Fibroblast of skin of right biceps (primary cell): ENCODE measurements around the gene DTNA.
"Not testable (repeated sequence)": the region's sequence is repeated elsewhere in the genome, so short reads cannot be mapped to it uniquely, and the experiment has no call there.

ENCODE experiments used
- DNase-seq: peaks from one replicate; pipeline ENCODE4 v3.0.0-alpha.2; 2013

DTNA gene

DNA sequence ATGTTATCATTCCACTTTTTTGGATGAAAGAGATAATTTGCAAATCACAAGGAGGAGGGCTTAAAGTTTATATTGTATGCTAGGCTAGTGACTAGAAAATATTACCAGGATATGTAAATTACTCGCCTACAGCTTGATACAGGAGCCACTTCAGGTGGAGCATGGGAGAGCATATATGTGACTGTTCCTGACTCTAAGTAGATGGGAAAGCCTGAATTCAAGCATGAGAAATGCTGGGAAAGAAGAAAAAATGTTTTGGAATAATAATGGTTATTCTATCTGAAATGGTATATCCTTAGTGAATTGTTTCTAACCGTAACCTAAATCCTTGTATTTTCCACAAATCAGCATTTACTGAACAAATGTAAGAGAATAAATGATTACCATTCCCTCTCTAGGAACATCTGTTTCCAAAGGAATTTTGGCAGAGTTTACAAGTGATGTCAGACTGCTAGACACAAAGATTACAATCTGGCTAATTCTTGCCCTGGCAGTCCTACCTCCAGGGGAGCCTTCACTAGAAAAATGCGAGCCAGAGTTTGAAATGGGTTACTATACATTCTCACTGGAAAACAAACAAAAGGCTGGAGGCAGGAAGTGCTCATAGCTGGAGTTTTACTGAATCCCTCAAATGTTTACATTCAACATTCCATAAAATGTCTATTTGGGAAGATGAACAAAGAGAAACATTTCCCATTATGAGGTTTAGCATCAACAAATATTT is 201.7 kb downstream of the DTNA start:
- DNase-seq, result peak; percentile 94

DNA sequence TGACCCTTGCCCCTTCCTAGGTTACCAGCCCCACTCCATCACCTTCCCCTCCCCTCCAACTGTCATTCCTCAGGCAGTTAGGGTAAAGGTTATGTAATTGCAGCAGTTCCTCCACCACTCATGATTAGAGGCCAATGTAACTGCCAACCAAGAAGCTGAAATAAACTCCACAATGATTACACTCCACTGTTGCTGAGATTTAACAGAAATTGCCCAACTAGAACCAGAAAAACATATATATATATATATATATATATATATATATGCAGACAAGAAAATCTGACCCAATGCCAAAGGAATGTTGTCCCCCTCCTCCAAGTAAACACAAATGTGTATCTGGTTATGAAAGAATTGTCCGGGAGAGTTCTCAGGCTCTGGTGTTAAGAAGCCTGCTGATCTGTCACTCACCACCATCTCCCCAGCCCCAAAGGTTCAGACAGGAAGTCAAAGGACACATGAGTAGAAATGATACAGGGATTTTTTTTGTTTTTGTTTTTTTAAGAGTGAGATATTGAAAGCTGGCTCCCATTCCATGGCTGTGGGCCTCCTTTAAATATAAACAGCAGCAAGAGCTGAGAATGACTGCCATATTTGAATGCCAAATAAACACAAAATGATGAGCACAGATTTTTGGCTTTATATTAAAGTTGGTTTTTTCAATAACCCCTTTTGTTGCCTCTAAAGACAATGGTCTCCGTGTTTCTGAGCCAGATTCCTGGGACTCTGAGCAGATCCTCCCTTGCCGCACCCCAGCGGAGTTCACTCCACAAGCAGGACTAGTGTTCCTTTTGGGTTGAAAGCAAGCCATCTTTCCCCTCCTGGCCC is 204.0 kb downstream of the DTNA start:
- peak; percentile 80 for DNase-seq

DNA sequence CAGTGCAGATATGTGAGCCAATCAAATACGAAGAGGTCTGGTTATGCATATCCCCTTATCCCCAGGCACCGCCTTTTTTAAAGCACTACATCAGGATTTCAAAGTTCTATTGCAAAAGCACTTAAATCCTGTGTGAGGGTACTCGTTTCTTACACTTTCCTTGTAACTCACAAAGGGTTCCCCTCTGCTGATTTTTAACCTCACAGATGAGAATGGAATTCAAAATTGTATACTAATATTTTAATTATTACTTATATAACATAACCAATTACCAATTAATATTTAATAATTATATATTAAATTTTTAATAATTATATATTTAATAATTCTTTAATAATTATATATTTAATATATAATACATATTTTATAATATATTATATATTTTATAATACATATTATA is 204.9 kb downstream of the DTNA start:
- no peak for DNase-seq

DNA sequence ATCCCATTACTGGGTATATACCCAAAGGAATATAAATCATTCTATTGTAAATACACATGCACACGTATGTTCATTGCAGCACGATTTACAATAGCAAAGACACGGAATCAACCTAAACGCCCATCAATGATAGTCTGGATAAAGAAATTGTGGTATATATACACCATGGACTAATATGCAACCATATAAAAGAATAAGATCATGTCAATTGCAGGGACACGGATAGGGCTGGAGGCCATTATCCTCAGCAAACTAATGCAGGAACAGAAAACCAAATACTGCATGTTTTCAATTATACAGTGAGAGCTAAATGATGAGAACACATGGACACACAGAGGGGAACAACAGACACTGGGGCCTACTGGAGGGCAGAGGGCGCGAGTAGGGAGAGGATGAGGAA is 206.4 kb downstream of the DTNA start:
- not testable (repeated sequence) for DNase-seq

DNA sequence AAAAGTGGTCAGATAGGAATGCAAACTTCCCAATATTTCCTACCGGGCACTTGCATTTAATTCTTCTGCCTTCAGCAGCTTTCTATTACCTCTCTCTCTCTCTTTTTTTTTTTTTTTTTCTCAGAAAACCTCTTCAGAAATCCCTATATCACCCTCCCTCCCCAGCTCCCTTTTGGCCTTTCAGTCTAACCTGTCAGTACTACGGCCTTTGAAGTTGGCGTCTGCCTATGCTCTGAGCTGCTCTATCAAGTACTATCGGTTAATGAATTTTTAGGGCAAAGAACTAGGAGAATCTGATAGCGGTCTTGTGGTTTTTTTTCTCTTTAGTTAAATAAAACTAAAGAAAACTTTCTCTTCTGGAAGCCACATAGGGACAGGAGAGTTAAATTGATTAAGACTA is 208.8 kb downstream of the DTNA start:
- no peak for DNase-seq

DNA sequence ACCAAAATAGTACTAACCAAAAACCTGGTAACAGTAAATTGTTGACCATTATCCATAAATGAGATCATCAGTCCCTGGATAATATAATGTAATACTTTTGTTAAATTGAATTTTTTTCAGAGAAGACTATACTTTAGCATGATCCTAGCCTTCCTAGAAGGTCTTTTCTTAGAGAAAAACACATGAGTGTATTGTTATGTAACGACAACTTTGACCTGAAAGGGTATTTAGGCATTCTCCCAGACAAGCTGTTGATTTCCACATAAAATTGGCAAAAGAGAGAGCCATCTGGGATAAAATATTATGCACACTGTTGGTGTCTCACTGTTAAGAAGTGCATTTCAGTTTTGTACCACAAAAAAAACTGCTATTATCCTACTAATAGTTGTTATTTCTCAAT is 211.1 kb downstream of the DTNA start:
- no peak for DNase-seq

DNA sequence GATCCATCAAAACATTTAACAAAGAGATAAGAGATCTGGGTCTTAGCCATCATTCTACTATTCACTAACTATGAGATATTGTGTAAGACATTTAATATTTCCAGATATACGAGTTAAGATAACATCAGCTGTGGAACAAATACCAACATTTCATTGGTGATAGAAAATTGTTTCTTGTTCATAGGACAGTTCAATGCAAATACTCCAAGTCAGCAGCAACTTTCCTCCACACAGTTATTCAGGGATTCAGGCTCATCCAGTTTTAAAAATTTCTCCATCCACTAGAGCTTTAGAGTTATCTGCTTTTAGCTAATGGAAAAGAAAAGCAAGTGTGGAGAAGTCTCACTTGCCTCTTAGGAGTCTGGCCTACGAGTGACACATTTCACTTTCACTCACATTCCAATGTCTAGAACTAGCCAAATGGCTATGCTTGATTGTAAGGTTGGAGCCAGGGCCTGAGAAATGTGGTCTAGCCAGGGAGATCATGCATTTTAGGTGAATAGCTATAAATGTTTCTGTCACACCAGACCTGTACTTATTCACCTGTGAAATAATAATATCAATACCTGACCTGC is 211.8 kb downstream of the DTNA start:
- DNase-seq, result no peak

DNA sequence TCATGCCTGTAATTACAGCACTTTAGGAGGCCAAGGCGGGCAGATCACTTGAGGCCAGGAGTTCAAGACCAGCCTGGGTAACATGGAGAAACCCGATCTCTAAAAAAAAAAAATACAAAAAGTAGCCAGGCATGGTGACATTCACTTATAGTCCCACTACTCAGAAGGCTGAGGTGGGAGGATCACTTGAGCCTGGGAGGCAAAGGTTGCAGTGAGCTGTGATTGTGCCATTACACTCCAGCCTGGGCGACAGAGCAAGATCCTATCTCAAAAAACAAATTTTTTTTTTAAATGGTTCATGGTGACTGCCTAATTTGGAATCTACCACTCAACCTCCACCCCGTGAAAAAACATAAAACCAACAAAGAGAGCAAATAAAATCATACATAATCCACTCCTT is 212.5 kb downstream of the DTNA start:
- DNase-seq, result not testable (repeated sequence)

DNA sequence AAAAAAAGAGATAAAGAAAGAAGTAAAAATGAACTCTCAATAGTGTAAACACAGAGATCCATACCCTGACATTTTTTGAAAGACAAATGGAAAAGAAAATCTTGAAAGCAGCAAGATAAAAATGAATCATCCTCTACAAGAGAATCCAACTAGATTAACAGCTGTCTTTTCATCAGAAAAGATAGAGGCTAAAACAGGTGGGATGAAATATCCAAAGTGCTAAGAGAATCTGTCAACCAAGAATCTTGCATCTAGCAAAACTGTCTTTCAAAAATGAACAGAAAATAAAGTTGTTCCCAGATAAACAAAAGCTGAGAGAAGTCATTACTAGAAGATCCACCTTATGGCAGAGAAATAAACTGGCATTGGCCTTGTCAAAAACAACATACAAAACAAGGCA is 213.8 kb downstream of the DTNA start:
- no peak for DNase-seq

DNA sequence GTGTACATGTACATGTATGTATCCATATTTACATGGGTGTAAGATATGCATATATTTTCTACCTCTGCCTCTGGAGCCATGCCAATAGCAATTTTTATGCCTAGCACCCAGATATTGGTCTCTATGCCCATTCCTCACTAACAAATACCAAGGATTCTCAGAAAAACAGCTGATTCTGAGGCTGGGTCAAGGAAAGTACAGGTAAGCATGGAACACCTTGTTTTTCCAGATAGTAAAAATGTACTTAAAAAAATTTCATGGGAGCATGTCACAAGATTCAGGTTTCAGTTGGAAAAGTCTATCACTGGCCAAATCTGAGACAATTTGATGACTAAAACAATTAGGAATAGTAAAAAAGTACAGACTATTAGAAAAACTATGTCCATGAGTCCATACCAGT is 216.6 kb downstream of the DTNA start:
- DNase-seq, result no peak

DNA sequence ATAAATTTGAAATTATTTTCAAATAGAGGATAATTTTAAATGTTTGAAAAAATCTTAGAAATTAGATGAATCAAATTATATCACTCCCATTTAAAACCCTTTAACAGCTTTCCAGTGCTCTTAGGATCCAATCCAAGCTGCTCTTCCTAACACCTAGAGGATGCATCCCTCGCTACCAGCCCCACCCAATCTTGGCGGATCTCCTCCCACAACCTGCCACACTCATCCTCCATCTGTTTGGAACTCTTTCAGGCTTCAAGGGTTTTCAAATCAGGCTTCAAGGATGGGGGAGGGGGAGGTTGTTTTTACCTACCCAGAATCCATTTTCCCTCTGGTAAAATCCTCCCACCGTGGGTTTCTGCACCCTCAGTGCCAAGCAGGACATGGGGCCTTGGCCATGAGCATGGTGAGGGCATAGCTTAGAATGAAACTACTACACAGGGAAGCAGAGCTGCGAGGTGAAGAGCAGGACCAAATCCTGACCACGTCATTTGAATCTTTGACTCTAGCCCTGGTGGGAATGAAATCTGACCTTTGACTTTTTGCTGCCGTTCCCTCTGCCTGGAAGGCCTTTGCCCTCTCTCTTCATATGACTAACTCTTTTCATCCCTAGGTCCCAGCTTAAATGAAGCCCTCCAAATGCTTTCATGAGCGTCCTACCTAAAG is 218.1 kb downstream of the DTNA start:
- no peak for DNase-seq

DNA sequence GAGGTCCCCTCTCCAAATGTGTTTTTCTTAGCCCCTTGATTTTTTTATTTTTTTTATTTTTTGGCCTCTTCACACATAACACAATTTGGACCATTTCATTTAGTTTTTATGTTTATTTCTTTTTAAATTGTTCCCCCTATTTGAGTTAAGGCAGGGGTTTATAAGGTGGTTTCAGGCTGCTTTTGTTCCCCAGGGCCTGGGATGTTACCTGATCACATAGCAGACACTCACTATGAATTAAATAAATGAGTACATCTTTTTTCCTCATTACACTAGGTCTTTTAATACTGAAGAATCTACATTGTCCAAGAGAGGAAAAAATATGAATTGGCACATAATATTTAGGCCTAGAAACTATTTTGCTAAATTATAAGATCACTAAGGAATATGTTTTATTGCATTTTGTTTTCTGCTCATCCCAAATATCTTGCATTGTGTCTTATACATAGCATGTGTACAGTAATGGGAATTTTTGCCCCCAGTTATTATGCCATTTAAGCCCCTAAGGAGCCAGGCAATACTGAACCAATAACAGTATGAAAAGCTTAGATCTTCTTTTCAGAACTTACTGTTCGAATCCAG is 218.7 kb downstream of the DTNA start:
- DNase-seq, result no peak

DNA sequence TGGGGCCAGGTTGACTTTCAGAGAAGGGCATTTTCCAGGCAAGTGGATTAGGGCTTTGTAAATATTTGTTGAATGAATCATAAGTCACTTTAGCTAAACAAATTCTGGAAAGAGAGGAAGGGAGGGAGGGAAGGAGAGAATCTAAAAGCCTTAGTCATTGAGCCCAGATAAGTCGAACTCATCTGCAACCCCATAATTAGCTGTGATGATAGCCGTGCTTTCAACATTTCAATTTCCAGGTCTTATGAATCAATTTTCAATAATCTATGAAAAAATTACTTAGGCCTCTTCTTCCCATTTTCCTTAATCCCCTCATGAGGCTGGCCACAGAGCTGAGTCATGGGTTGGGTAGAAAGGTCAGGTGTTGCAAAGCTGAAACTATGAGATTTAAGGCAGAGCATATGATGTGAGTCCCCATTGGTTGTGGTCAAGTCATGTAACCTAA is 219.3 kb downstream of the DTNA start:
- DNase-seq, result peak; percentile 69

DNA sequence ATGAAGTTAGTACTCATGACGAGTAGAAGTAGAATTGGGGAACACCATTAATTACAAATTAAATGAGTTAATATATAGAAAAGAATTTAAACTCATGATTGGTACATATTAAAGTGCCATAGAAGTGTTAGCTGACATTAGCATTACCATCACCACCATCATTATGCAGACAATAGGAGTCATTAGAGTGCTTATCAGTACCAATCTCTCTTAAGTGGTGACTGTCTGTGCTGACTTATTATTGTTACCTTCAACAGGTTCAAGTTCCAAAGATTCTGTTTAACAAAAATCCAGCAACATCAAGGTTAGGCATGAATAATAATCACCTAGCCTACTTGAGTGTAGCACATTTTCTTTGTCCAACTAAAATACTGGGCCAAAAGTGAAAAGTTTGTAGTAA is 222.3 kb downstream of the DTNA start:
- no peak for DNase-seq

DNA sequence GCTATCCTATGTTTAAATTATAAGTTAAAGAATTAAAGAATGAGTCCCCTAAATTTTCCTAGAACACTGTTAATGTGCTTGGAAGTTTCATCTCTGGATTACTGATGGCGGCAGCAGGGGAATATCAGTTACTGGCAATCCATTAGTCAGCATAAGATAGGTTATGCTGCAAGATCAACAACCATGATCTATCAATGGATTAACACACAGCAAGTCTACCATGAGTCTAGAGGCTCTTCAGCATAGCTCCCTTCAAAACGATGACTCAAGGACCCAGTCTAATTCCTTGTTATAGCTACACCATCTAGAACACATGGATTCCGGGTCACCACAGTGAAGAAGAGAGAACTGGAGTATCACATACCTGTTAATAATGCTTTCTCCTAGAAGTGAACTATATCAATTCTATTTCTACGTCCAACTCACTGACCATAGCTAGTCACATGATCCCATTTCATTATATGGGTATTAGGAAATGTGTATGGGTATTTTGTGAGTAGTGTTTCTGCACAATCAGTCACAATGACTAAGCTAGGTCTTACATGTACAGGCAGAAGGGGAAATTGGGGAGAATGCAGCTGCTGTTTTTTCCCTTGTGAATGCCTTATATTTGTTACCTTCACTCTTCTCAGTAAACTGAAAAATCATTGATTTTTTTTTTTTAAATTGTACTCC is 222.8 kb downstream of the DTNA start:
- DNase-seq, result no peak

DNA sequence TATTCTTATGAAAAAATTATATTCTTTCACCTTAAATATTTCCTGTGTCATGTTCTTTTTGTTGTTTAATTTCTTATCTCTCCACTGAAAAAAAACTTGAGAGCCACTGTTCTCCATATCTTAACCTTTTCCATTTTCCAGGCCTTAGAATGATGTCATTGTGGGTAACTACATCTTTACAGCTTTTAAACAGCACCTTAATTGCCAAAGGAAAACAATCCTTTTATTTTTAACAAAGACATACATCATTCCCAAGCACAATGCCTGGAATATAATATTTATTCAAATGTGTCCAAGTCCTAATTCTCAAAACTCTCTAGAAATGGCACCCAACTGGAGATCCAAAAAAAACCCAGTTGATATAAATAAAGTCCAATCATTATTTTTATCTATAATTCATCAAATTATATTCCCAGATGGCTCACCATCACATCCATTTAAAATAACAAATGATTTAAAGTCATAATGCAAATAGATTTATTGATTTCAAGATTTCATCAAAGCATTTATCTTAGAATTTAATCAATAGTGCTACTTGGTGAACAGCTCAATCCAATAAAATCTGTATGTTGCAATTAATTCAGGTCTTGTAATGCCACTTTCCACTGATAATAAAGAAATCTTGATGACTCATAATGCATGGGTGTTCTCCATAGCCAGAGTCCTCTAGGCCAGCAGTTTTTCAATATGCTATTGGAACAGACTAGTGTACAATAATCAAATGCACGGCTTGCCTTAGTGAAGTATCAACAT is 224.0 kb downstream of the DTNA start:
- no peak for DNase-seq

DNA sequence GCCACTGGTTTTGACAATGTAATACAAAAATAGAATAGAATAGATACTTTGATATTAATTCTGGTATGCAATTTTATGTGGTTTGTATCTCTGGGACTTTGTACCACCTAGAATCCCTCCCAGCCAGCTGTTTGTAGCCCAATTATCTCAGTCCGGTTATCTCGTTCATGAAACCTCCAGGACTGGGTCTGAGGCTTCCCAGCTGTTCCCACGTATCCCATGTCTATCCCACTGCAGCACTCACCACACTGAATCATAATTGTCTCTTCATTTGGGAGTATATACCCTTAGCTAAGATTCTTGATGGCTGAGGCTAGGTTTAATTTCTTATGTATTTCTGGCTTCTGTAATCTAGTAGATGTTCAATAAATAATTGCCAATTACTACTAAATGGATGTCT is 226.7 kb downstream of the DTNA start:
- DNase-seq, result no peak

DNA sequence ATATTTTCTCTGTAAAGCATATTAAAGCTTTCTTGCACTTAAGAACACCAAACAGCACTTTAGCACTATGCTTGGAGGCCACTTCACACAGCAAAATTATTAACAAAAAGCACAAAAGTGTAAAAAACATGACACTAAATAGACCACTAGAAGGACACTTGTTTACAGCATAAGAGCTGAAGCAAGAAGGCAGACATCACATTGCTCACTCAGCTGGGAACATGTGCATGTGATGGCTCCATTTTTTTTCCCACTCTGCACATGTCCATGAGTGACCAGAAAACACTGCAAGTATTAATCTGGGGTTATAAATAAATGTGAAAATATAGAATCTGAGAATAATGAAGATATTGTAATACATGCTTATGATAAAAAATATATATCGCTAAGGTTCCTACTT is 228.0 kb downstream of the DTNA start:
- DNase-seq, result no peak
